Measurements from ENCODE around the gene PCP4. TPM values are rescaled to one million over a fixed set of nuclear protein-coding genes. Genes with fewer than 3 reads are reported as not detected.

Gene PCP4
- total RNA-seq, 4 donors from 2014 or later = not detected

DNA sequence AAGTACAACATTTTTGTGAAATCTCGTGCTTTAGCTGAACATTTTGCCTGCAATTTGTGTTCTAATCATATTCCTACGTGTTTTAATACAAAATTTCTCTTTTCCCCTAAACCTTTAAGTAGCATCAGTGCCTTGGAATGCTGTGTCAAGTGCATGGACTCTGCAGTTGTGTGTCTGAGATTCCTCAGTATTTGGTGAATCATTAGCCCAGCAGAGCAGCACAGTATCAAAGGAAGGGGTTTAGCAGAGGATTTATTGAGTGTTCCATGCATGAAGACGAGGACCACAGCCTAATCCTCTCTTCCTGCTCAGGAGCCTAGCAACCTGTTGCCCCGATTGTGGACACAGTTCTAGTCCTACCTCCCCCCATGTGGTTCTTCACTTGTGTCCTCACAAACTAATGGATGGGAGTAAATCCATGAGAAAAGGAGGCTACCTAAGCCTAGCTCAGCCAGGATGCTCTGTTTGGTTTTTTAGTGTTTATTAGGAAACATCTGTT is 29.3 kb upstream of the PCP4 start:
- no peak overlapping the region for H3K4me3 ChIP-seq
- H3K4me1 ChIP-seq = no peaks in the 10 kb centered on the region
- ATAC-seq (no peak), DNase-seq (no peak)
- H3K36me3 ChIP-seq = no peaks in the 10 kb centered on the region
- intact Hi-C loops (cut with DNase I; ENCODE audit: low total_unique reads) = no loop called here
- H3K27ac ChIP-seq = no peak overlapping the region
- H3K27me3 ChIP-seq = no peaks in the 10 kb centered on the region
- in situ Hi-C loops (cut with MboI; ENCODE audit: low sequenced_read_pairs in 4 of 4) = no loop called here
- no peak for TF ChIP-seq POLR2A (IDR thresholded peaks at IDR 0.05)
- TF ChIP-seq, protein P1, sequence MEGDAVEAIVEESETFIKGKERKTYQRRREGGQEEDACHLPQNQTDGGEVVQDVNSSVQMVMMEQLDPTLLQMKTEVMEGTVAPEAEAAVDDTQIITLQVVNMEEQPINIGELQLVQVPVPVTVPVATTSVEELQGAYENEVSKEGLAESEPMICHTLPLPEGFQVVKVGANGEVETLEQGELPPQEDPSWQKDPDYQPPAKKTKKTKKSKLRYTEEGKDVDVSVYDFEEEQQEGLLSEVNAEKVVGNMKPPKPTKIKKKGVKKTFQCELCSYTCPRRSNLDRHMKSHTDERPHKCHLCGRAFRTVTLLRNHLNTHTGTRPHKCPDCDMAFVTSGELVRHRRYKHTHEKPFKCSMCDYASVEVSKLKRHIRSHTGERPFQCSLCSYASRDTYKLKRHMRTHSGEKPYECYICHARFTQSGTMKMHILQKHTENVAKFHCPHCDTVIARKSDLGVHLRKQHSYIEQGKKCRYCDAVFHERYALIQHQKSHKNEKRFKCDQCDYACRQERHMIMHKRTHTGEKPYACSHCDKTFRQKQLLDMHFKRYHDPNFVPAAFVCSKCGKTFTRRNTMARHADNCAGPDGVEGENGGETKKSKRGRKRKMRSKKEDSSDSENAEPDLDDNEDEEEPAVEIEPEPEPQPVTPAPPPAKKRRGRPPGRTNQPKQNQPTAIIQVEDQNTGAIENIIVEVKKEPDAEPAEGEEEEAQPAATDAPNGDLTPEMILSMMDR (IDR thresholded peaks at IDR 0.05 in 4 of 5, conservative IDR thresholded peaks at IDR 0.05 in 1 of 5) = no peak
- H3K9me3 ChIP-seq = no peaks in the 10 kb centered on the region

- in situ Hi-C loops (cut with MboI; ENCODE audit: low sequenced_read_pairs in 4 of 4) (no loop called here), intact Hi-C loops (cut with DNase I; ENCODE audit: low total_unique reads) (no loop called here)
- Histone ChIP-seq H3K36me3 (no peaks in the 10 kb centered on the region), H3K4me3 (no peak overlapping the region), H3K4me1 (no peaks in the 10 kb centered on the region), H3K27ac (no peak overlapping the region), H3K27me3 (no peaks in the 10 kb centered on the region), H3K9me3 (no peaks in the 10 kb centered on the region)
- DNase-seq = no peak
- no peak for TF ChIP-seq POLR2A (IDR thresholded peaks at IDR 0.05)
- TF ChIP-seq, protein P1 (IDR thresholded peaks at IDR 0.05 in 4 of 5, conservative IDR thresholded peaks at IDR 0.05 in 1 of 5) = no peak
- ATAC-seq = no peak
Observed at GRCh38 chr21:39840373-39841097, 26.7 kb upstream of the PCP4 start.

- in situ Hi-C loops (cut with MboI; ENCODE audit: low sequenced_read_pairs in 4 of 4) = no loop called here
- intact Hi-C loops (cut with DNase I; ENCODE audit: low total_unique reads) = no loop called here
- Histone ChIP-seq H3K36me3 (no peaks in the 10 kb centered on the region), H3K27me3 (no peaks in the 10 kb centered on the region), H3K4me1 (no peaks in the 10 kb centered on the region), H3K27ac (no peak overlapping the region), H3K4me3 (no peak overlapping the region), H3K9me3 (no peaks in the 10 kb centered on the region)
- TF ChIP-seq, protein P1 (IDR thresholded peaks at IDR 0.05 in 4 of 5, conservative IDR thresholded peaks at IDR 0.05 in 1 of 5) = no peak
- no peak for TF ChIP-seq POLR2A (IDR thresholded peaks at IDR 0.05)
- ATAC-seq = no peak
- DNase-seq = no peak
Observed at GRCh38 chr21:39842741-39843459, 24.3 kb upstream of the PCP4 start.

GRCh38 chr21:39843483-39843882 is 23.8 kb upstream of the PCP4 start:
- in situ Hi-C loops (cut with MboI; ENCODE audit: low sequenced_read_pairs in 4 of 4) (no loop called here), intact Hi-C loops (cut with DNase I; ENCODE audit: low total_unique reads) (no loop called here)
- no peaks in the 10 kb centered on the region for H3K27me3 ChIP-seq
- H3K27ac ChIP-seq = no peak overlapping the region
- TF ChIP-seq, protein P1 (IDR thresholded peaks at IDR 0.05 in 4 of 5, conservative IDR thresholded peaks at IDR 0.05 in 1 of 5) = no peak
- no peak for TF ChIP-seq POLR2A (IDR thresholded peaks at IDR 0.05)
- H3K4me3 ChIP-seq = no peak overlapping the region
- no peaks in the 10 kb centered on the region for H3K36me3 ChIP-seq
- no peak for DNase-seq
- ATAC-seq = no peak
- no peaks in the 10 kb centered on the region for H3K9me3 ChIP-seq
- H3K4me1 ChIP-seq = no peaks in the 10 kb centered on the region

Measured in gastrocnemius medialis (tissue), 4 donors.